ENCODE measurements around the gene DCP2. TPM values are rescaled to one million over a fixed set of nuclear protein-coding genes. Genes with fewer than 3 reads are reported as not detected.

DCP2 gene
- total and polyA plus RNA-seq, 10 of the 15 experiments (the other 5 are each of a cell fraction or from before 2014, with no cell fraction given): 23.4 to 81.6 (median 47.4) TPM

- no peaks in the 10 kb centered on the region for H3K4me1 ChIP-seq (ENCODE audit: control insufficient read depth, insufficient read depth, low read length)
- 57% methylated on average over 4 of the region's 4 CpGs for WGBS (ENCODE audit: insufficient coverage, insufficient replicate concordance, low lambda C conversion rate, missing lambda C conversion rate)
- H4K20me1 ChIP-seq (ENCODE audit: control insufficient read depth, insufficient read depth): no peaks in the 10 kb centered on the region
- H3K27ac ChIP-seq (ENCODE audit: control insufficient read depth, insufficient read depth): no peak overlapping the region
- ChIA-PET SMC1A (ENCODE audit: uncharacterized antibody, unreplicated experiment) (interaction anchor here (0.8 to 3.5 kb wide), 21 partner anchors 10 to 609 kb away, joined by 3 to 30 read pairs (median 8); partner anchors contain the start of gene YTHDC2), CTCF (interaction anchor here (0.6 to 3.6 kb wide), 71 partner anchors 10 to 615 kb away, joined by 3 to 79 read pairs (median 5); partner anchors contain the start of genes DCP2, SRP19 and YTHDC2), RAD21 (ENCODE audit: unreplicated experiment) (interaction anchor here (0.6 to 2.9 kb wide), 26 partner anchors 10 to 616 kb away, joined by 3 to 19 read pairs (median 4); partner anchors contain the start of gene YTHDC2), POLR2A (interaction anchor here (1.1 to 1.9 kb wide), 2 partner anchors 9 to 13 kb away, joined by 5 to 6 read pairs; no protein-coding TSS in a partner anchor)
- intact Hi-C loops (cut with micrococcal nuclease; ENCODE audit: unreplicated experiment): loop anchor here (1.0 to 5.0 kb wide), 4 partner anchors 334 to 609 kb away; no protein-coding TSS in a partner anchor
- no TSS peak for BruUV-seq (replicated peaks)
- no peak overlapping the region for H3K4me2 ChIP-seq (ENCODE audit: control insufficient read depth, insufficient read depth)
- in situ Hi-C loops (cut with MboI): loop anchor here (25.0 kb wide), 1 partner anchor 1415 kb away; no protein-coding TSS in a partner anchor
- no peaks in the 10 kb centered on the region for H3K27me3 ChIP-seq (replicated peaks in 1 of 2; ENCODE audit: control insufficient read depth in 2 of 2, insufficient read depth in 2 of 2, low read length in 1 of 2)
- DNase-seq (ENCODE audit: low read depth, low spot score) (no peak), ATAC-seq (no peak), FAIRE-seq (no peak)
- TF ChIP-seq SMARCA5 (IDR thresholded peaks at IDR 0.05) (no peak), HCFC1 (IDR thresholded peaks at IDR 0.05; ENCODE audit: low read length) (no peak), SREBF1 (IDR thresholded peaks at IDR 0.05; ENCODE audit: low read length) (no peak), ZNF217 (IDR thresholded peaks at IDR 0.05) (no peak), PBX3 (IDR thresholded peaks at IDR 0.05; ENCODE audit: insufficient replicate concordance, low read depth, low read length) (no peak), ZZZ3 (IDR thresholded peaks at IDR 0.05; ENCODE audit: control insufficient read depth, insufficient read length, low read depth) (no peak), EP300 (IDR thresholded peaks at IDR 0.05; ENCODE audit: borderline replicate concordance in 1 of 2, control insufficient read depth in 1 of 2, low read depth in 2 of 2, low read length in 2 of 2) (no peak), POU2F2 (IDR thresholded peaks at IDR 0.05; ENCODE audit: borderline replicate concordance, low read depth, low read length) (no peak), RFX5 (IDR thresholded peaks at IDR 0.05; ENCODE audit: low read depth, low read length) (no peak), TARDBP (IDR thresholded peaks at IDR 0.05; ENCODE audit: borderline replicate concordance) (no peak), BACH1 (IDR thresholded peaks at IDR 0.05; ENCODE audit: borderline replicate concordance) (no peak), SUZ12 (IDR thresholded peaks at IDR 0.05; ENCODE audit: unreplicated experiment) (no peak), BCL11A (IDR thresholded peaks at IDR 0.05; ENCODE audit: low read depth, low read length) (no peak), IKZF1 (conservative IDR thresholded peaks at IDR 0.05) (no peak), SRF (IDR thresholded peaks at IDR 0.05; ENCODE audit: low read depth in 2 of 2, low read length in 2 of 2) (no peak), USF2 (IDR thresholded peaks at IDR 0.05; ENCODE audit: borderline replicate concordance, low read depth, low read length) (no peak), CEBPB (IDR thresholded peaks at IDR 0.05; ENCODE audit: borderline replicate concordance in 1 of 2, low read depth in 2 of 2, low read length in 2 of 2) (no peak), SKIL (IDR thresholded peaks at IDR 0.05; ENCODE audit: low read depth, poor library complexity, severe bottlenecking) (no peak)
- H3K79me2 ChIP-seq (ENCODE audit: control insufficient read depth, insufficient read depth, low read length): peaks cover 20% of the 10 kb centered on the region
- H3K4me3 ChIP-seq: no peak overlapping the region
- peaks cover 4 to 10% of the 10 kb centered on the region in 2 experiments; a peak in 2 of 4 replicates for H3K36me3 ChIP-seq (ENCODE audit: control insufficient read depth in 2 of 2, insufficient read depth in 2 of 2, low read length in 1 of 2)
- H3K9ac ChIP-seq (ENCODE audit: control insufficient read depth, insufficient read depth, low read length): no peak overlapping the region
- H3K9me3 ChIP-seq (replicated peaks; ENCODE audit: control insufficient read depth, insufficient read depth, low read length): no peaks in the 10 kb centered on the region
- H2AFZ ChIP-seq (ENCODE audit: control insufficient read depth, low read depth, low read length): no peak overlapping the region
Observed at GRCh38 chr5:112996830-112997374, 20.3 kb downstream of the DCP2 start.
